Ascending aorta (tissue), 2 donors: ENCODE data around the gene TTC7B. TPM values are rescaled to one million over a fixed set of nuclear protein-coding genes. Genes with fewer than 3 reads are reported as not detected.

Experiments
- DNase-seq, 2 donors: peaks; one replicate each; pipeline ENCODE4 v3.0.0-alpha.2; 2019; ENCODE audit warnings: low spot score in 2 of 2
- H3K27ac ChIP-seq, 2 donors: fragments of 200-600 bp; sonication (generic); one replicate each; pipeline ENCODE4 v1.5.1; 2016 to 2017; ENCODE audit warnings: mild to moderate bottlenecking in 1 of 2
- H3K27me3 ChIP-seq: fragments of 200-600 bp; sonication (generic); one replicate; pipeline ENCODE4 v1.5.1; 2017
- H3K36me3 ChIP-seq, 2 donors: fragments of 200-600 bp; sonication (generic); one replicate each; pipeline ENCODE4 v1.5.1; 2016
- H3K4me1 ChIP-seq, 2 donors: fragments of 200-600 bp; sonication (generic); one replicate each; pipeline ENCODE4 v1.5.1; 2016 to 2017; ENCODE audit warnings: mild to moderate bottlenecking in 1 of 2
- H3K4me3 ChIP-seq, 2 donors: fragments of 200-600 bp; sonication (generic); one replicate each; pipeline ENCODE4 v1.5.1; 2016 to 2017; ENCODE audit warnings: mild to moderate bottlenecking in 1 of 2
- H3K9me3 ChIP-seq, 2 donors: fragments of 200-600 bp; sonication (generic); one replicate each; pipeline ENCODE4 v1.5.1; 2016
- CTCF ChIP-seq, 3 experiments: fragments of 200-600 bp in 2 of 3; fragments of 450-650 bp in 1 of 3; sonication (generic) in 2 of 3; IDR thresholded peaks; one replicate each; pipeline ENCODE4 v1.5.1; 2016 to 2019; ENCODE audit warnings: antibody characterized with exemption in 3 of 3, mild to moderate bottlenecking in 1 of 3, moderate library complexity in 1 of 3
- intact Hi-C: fragments of 100-400 bp; cut with DNase I; formaldehyde crosslinking; loops from one replicate; pipeline ENCODE4 v1.15.1; 2023
- total RNA-seq: library from RNA; depleted of rRNA; stranded (reverse); fragments of >200 nt; gene quantifications from one replicate; pipeline ENCODE4 v1.1.0, GENCODE V29; 2016

The TTC7B gene
- total RNA-seq, 1 donor from 2014 or later: 18.5 TPM

- no peaks in the 10 kb centered on the region for H3K4me1 ChIP-seq
- H3K27me3 ChIP-seq: no peaks in the 10 kb centered on the region
Measured at GRCh38 chr14:90581745-90582144, 234.5 kb downstream of the TTC7B start.

GRCh38 chr14:90580377-90581335 is 235.6 kb downstream of the TTC7B start:
- H3K36me3 ChIP-seq: peaks cover 7 to 8% of the 10 kb centered on the region in 2 donors
- intact Hi-C loops: no loop called here
- no peak for TF ChIP-seq CTCF (IDR thresholded peaks at IDR 0.05)
- H3K27ac ChIP-seq: no peak overlapping the region
- H3K4me3 ChIP-seq: no peak overlapping the region
- DNase-seq: no peak
- H3K27me3 ChIP-seq: no peaks in the 10 kb centered on the region
- H3K4me1 ChIP-seq: no peaks in the 10 kb centered on the region
- H3K9me3 ChIP-seq: no peaks in the 10 kb centered on the region

More at GRCh38 chr14:90581745-90582144, 234.5 kb downstream of the TTC7B start:
- no peak overlapping the region for H3K27ac ChIP-seq
- H3K36me3 ChIP-seq: peaks cover 8 to 10% of the 10 kb centered on the region in 2 donors
- H3K9me3 ChIP-seq: no peaks in the 10 kb centered on the region
- no peak overlapping the region for H3K4me3 ChIP-seq
- no peak for DNase-seq
- no peak for TF ChIP-seq CTCF (IDR thresholded peaks at IDR 0.05)
- intact Hi-C loops: no loop called here

GRCh38 chr14:90579816-90580215 is 236.4 kb downstream of the TTC7B start:
- DNase-seq: no peak
- intact Hi-C loops: no loop called here

GRCh38 chr14:90579088-90579487 is 237.1 kb downstream of the TTC7B start:
- intact Hi-C loops: no loop called here
- no peaks in the 10 kb centered on the region for H3K4me1 ChIP-seq
- peaks cover 4 to 8% of the 10 kb centered on the region in 2 donors for H3K36me3 ChIP-seq
- TF ChIP-seq CTCF (IDR thresholded peaks at IDR 0.05): no peak
- no peak for DNase-seq
- no peaks in the 10 kb centered on the region for H3K9me3 ChIP-seq
- no peaks in the 10 kb centered on the region for H3K27me3 ChIP-seq
- H3K27ac ChIP-seq: no peak overlapping the region
- H3K4me3 ChIP-seq: no peak overlapping the region

More at GRCh38 chr14:90579816-90580215, 236.4 kb downstream of the TTC7B start:
- no peak for TF ChIP-seq CTCF (IDR thresholded peaks at IDR 0.05)
- Histone ChIP-seq H3K27me3 (no peaks in the 10 kb centered on the region), H3K9me3 (no peaks in the 10 kb centered on the region), H3K36me3 (peaks cover 4 to 8% of the 10 kb centered on the region in 2 donors), H3K27ac (no peak overlapping the region), H3K4me3 (no peak overlapping the region), H3K4me1 (no peaks in the 10 kb centered on the region)

- Histone ChIP-seq H3K27me3 (no peaks in the 10 kb centered on the region), H3K9me3 (no peaks in the 10 kb centered on the region), H3K4me3 (no peak overlapping the region), H3K27ac (no peak overlapping the region), H3K36me3 (peaks cover 4 to 8% of the 10 kb centered on the region in 2 donors), H3K4me1 (no peaks in the 10 kb centered on the region)
- no peak for DNase-seq
- intact Hi-C loops: no loop called here
- TF ChIP-seq CTCF (IDR thresholded peaks at IDR 0.05): no peak
Measured at GRCh38 chr14:90578283-90578985, 237.8 kb downstream of the TTC7B start.
